Tibial artery (tissue), 4 donors: ENCODE measurements around the gene HACE1.

ENCODE experiments used
- DNase-seq, 2 donors: peaks; one replicate each; pipeline ENCODE4 v3.0.0-alpha.2; 2019
- H3K27ac ChIP-seq, 2 donors: fragments of 200-600 bp; sonication (generic) in 1 of 2; 1 replicate in 1 of 2; 2 replicates in 1 of 2; pipeline ENCODE4 v1.5.1; 2018 to 2019; ENCODE audit warnings: mild to moderate bottlenecking in 1 of 2
- H3K27me3 ChIP-seq, 2 donors: fragments of 200-600 bp; sonication (generic) in 1 of 2; one replicate each; pipeline versions ENCODE4 v1.5.1 to v1.6.0; 2016 to 2019
- H3K36me3 ChIP-seq, 3 donors: fragments of 200-600 bp; sonication (generic) in 2 of 3; one replicate each; pipeline ENCODE4 v1.5.1; 2016 to 2019; ENCODE audit warnings: mild to moderate bottlenecking in 2 of 3
- H3K4me1 ChIP-seq, 4 donors: fragments of 200-600 bp; sonication (generic) in 2 of 4; 1 replicate in 3 of 4; 2 replicates in 1 of 4; pipeline ENCODE4 v1.5.1; 2016 to 2019
- H3K4me3 ChIP-seq, 2 donors: fragments of 200-600 bp; sonication (generic) in 1 of 2; 1 replicate in 1 of 2; 2 replicates in 1 of 2; pipeline ENCODE4 v1.5.1; 2018 to 2019; ENCODE audit warnings: mild to moderate bottlenecking in 2 of 2
- H3K9me3 ChIP-seq, 3 donors: fragments of 200-600 bp; sonication (generic) in 1 of 3; one replicate each; pipeline ENCODE4 v1.5.1; 2016 to 2019
- CTCF ChIP-seq, 2 experiments: fragments of 200-600 bp in 1 of 2; fragments of 450-650 bp in 1 of 2; IDR thresholded peaks; one replicate each; pipeline ENCODE4 v1.5.1; 2017 to 2019; ENCODE audit warnings: antibody characterized with exemption in 2 of 2, mild to moderate bottlenecking in 1 of 2, moderate library complexity in 1 of 2
- intact Hi-C: fragments of 100-400 bp; cut with DNase I; formaldehyde crosslinking; loops from one replicate; pipeline ENCODE4 v1.15.0; 2023; ENCODE audit warnings: low total_unique reads

Gene HACE1

GRCh38 chr6:104888066-104888465, 28.3 kb upstream of the HACE1 start:
- Histone ChIP-seq H3K36me3 (no peaks in the 10 kb centered on the region), H3K9me3 (no peaks in the 10 kb centered on the region), H3K27ac (no peak overlapping the region), H3K4me3 (no peak overlapping the region), H3K4me1 (no peaks in the 10 kb centered on the region), H3K27me3 (peaks cover 0 to 7% of the 10 kb centered on the region in 2 donors)
- DNase-seq, result no peak
- intact Hi-C loops, result no loop called here
- no peak for TF ChIP-seq CTCF (IDR thresholded peaks at IDR 0.05)

- no peak for TF ChIP-seq CTCF (IDR thresholded peaks at IDR 0.05)
- intact Hi-C loops, result no loop called here
- Histone ChIP-seq H3K4me3 (no peak overlapping the region), H3K27ac (no peak overlapping the region), H3K4me1 (no peaks in the 10 kb centered on the region), H3K27me3 (peaks cover 0 to 7% of the 10 kb centered on the region in 2 donors), H3K36me3 (no peaks in the 10 kb centered on the region), H3K9me3 (no peaks in the 10 kb centered on the region)
- no peak for DNase-seq
Observed at GRCh38 chr6:104887350-104887749, 27.6 kb upstream of the HACE1 start.

- no peak for DNase-seq
- intact Hi-C loops, result no loop called here
- TF ChIP-seq CTCF (IDR thresholded peaks at IDR 0.05), result no peak
Observed at GRCh38 chr6:104885518-104886043, 25.9 kb upstream of the HACE1 start.

GRCh38 chr6:104884867-104885517, 25.3 kb upstream of the HACE1 start:
- Histone ChIP-seq H3K4me3 (no peak overlapping the region), H3K27me3 (peaks cover 0 to 7% of the 10 kb centered on the region in 2 donors), H3K27ac (no peak overlapping the region), H3K9me3 (no peaks in the 10 kb centered on the region), H3K4me1 (no peaks in the 10 kb centered on the region), H3K36me3 (no peaks in the 10 kb centered on the region)
- no peak for TF ChIP-seq CTCF (IDR thresholded peaks at IDR 0.05)
- intact Hi-C loops, result no loop called here
- no peak for DNase-seq

More at GRCh38 chr6:104885518-104886043, 25.9 kb upstream of the HACE1 start:
- H3K4me3 ChIP-seq, result no peak overlapping the region
- no peaks in the 10 kb centered on the region for H3K36me3 ChIP-seq
- peaks cover 0 to 7% of the 10 kb centered on the region in 2 donors for H3K27me3 ChIP-seq
- no peaks in the 10 kb centered on the region for H3K4me1 ChIP-seq
- no peaks in the 10 kb centered on the region for H3K9me3 ChIP-seq
- H3K27ac ChIP-seq, result no peak overlapping the region

- intact Hi-C loops, result no loop called here
- no peaks in the 10 kb centered on the region for H3K36me3 ChIP-seq
- no peaks in the 10 kb centered on the region for H3K4me1 ChIP-seq
- no peak overlapping the region for H3K27ac ChIP-seq
- H3K9me3 ChIP-seq, result no peaks in the 10 kb centered on the region
- peaks cover 0 to 7% of the 10 kb centered on the region in 2 donors for H3K27me3 ChIP-seq
- TF ChIP-seq CTCF (IDR thresholded peaks at IDR 0.05), result no peak
- DNase-seq, result no peak
- H3K4me3 ChIP-seq, result no peak overlapping the region
Observed at GRCh38 chr6:104881964-104882668, 22.4 kb upstream of the HACE1 start.
